RCC 7860 (cell line): ENCODE data around the gene PARP11.

Source experiments
- DNase-seq: peaks from one replicate; pipeline ENCODE4 v3.0.0-alpha.2; 2015; ENCODE audit warnings: low spot score
- FAIRE-seq: peaks from 2 replicates; lab custom pipeline; 2012; peaks lifted over from hg19 to GRCh38; lab: Jason Lieb, UNC

PARP11 gene

GRCh38 chr12:3775385-3776035 lies 97.7 kb downstream of the PARP11 start:
- DNase-seq, result no peak
- no peak for FAIRE-seq

DNA sequence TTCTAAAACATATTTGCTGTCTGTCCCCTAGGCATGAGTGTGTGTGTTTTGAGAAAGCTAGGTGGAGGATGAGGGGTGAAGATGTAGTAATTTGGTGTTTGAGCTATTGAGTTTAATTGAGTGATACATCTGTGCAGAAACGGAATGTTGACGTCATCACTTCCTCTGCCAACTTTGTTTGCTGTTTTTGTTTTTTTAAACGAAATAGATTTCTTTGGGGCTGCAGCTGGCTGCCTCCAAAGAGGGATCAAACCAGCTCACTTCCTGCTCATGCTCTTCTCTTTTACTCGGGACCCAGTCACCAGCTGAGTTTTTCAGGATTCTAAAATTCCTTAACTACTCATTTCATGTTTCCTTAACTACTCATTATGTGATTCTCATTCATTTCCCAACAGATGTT lies 100.8 kb downstream of the PARP11 start:
- FAIRE-seq, result no peak

GRCh38 chr12:3771853-3772252 lies 101.3 kb downstream of the PARP11 start:
- FAIRE-seq (no peak), DNase-seq (no peak)

More for the DNA sequence above, 100.8 kb downstream of the PARP11 start:
- DNase-seq, result no peak

DNA sequence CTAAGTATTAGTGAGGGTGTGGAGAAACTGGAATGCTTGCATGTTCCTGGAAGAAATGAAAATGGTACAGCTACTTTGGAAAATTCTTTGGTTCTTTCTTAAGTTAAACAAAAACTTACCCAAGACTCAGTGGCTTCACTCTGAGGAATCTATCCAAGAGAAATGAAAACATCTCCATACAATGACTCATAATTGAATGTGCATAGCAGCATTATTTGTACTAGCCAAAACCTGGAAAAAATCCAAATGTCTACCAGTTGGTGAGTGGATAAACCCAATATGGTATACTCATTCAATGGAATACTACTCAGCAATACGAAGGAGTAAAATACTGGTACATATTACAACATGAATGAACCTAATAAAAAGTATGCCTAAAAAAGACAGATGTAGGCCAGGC lies 102.3 kb downstream of the PARP11 start:
- DNase-seq (peak; percentile 58), FAIRE-seq (no peak)

DNA sequence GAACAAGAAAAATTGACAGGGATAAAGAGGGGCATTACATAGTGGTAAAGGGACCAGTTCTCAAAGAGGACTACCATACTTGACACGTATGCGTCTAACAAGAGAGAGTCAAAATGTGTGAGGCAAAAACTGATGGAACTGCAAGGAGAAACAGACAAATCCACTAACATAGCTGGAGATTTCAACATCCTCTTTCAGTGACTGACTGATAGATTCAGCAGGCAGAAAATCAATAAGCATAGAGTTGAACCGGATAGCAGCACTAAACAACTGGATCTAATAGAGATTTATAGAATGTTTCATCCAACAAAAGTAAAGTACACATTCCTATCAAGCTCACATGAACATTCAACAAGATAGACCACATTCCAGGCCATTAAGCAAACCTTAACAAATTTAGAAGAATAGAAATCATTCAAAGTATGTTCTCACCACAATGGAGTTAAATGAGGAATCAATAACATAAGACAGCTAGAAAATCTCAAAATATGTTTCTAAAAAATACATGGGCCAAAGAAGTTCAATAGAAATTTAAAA lies 104.2 kb downstream of the PARP11 start:
- DNase-seq, result no peak
- FAIRE-seq, result no peak

DNA sequence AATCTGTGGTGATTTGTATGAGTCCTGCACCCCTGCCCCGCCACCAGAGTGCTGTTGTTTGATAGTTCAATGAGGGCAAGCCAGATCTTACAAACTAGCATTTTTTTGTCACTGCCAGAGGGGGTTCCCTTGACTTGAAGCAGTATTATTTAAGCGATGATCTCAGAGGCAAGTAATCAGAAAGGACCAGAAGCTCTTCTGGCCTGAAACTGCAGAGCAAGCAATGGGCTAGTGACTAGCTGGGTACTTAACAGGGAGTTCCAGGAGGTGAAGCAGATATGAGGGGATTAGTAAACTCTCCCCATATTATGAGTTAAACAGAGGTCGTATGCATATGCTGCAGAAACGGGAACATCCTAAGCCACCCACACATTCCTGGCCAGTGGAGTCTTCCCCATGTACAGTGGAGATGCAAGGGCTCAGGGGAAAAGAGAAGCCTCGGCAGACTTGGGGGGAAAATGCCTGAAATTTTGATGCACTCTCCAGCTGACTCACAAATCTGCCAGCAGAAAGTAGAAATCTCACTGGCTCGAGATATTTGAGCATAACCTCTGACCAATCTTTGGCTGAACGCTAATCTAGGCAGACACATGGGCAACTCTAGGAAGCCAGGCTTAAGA lies 112.0 kb downstream of the PARP11 start:
- DNase-seq (no peak), FAIRE-seq (no peak)

GRCh38 chr12:3759878-3760277 lies 113.3 kb downstream of the PARP11 start:
- FAIRE-seq, result no peak

More at GRCh38 chr12:3759878-3760277, 113.3 kb downstream of the PARP11 start:
- DNase-seq, result no peak
